ELF-1 (cell line): ENCODE results near the gene NCEH1.
"Not testable (repeated sequence)": the region's sequence is repeated elsewhere in the genome, so short reads cannot be mapped to it uniquely, and the experiment has no call there.

Experiments used
- DNase-seq: peaks from one replicate; pipeline ENCODE4 v3.0.0-alpha.2; 2016; ENCODE audit warnings: low read depth, low spot score

The NCEH1 gene, protein sequence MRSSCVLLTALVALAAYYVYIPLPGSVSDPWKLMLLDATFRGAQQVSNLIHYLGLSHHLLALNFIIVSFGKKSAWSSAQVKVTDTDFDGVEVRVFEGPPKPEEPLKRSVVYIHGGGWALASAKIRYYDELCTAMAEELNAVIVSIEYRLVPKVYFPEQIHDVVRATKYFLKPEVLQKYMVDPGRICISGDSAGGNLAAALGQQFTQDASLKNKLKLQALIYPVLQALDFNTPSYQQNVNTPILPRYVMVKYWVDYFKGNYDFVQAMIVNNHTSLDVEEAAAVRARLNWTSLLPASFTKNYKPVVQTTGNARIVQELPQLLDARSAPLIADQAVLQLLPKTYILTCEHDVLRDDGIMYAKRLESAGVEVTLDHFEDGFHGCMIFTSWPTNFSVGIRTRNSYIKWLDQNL

DNA sequence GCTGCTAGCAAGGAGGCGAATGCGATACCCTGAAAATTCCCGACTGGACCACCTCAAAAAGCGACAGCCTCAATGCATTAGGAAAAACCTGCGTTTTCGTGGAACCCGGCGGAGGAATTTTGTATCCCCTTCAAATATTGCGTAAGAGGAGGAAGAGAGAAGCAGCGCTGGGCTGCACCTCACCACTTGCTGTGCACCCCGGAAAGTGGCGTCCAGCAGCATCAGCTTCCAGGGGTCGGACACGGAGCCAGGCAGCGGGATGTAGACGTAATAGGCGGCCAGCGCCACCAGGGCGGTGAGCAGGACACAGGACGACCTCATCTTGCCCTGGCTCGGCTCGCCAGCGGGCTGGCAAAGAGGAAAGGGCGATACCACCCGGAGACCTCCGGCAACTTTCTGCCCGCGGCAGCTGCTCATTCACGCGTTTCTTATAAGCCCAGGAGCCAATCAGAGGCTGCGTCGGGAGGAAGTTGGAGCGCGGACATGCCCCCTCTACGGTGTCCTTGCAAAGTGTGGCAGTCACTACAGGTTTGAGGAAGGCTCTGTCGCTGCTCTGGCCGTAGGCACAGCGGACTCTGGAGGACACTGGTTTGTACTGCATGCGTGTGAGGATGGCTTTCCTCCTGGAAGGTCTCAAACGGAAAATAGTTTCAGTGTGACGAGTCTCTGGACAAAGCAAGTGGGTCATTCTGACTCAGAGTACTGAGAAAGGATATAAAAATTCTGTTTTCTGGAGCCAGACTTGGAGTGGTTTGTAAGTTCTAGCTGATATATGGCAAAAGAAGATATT is at the start of gene NCEH1:
Gene NCEH1 (minus strand): TSS at position 404 of the 790 bp plus-strand sequence. CDS start 83 bp downstream, at position 321.
- peak; percentile 97 for DNase-seq

DNA sequence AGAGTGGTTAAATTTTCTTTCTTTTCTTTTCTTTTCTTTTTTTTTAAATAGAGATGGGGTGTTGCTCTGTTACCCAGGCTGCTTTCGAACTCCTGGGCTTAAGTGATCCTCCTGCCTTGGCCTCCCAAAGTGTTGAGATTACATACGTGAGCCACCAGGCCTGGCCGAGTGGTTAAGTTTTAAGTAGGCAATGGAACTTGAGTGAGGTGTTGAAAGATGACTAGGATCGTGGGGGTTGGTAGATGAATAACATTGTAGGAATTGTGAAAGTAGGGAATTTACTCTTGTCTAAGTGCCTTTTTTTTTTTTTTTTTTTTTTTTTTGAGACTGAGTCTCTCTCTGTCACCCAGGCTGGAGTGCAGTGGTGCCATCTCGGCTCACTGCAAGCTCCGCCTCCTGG is 49.5 kb upstream of the NCEH1 start:
- DNase-seq: not testable (repeated sequence)

DNA sequence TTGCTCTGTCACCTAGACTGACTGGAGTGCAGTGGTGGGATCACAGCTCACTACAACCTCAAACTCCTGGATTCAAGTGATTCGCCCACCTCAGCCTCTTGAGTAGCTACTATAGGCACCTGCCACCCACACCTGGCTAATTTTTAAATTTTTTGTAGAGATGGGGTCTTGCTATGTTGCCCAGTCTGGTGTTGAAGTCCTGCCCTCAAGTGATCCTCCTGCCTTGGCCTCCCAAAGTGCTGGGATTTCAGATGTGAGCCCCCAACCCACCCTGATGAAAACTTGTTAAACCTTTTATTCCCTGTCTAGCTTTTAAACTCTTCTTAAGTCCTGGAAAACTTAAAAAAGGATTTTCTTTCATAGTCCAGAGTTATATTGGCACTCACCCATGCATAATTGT is 42.3 kb upstream of the NCEH1 start:
- no peak for DNase-seq

DNA sequence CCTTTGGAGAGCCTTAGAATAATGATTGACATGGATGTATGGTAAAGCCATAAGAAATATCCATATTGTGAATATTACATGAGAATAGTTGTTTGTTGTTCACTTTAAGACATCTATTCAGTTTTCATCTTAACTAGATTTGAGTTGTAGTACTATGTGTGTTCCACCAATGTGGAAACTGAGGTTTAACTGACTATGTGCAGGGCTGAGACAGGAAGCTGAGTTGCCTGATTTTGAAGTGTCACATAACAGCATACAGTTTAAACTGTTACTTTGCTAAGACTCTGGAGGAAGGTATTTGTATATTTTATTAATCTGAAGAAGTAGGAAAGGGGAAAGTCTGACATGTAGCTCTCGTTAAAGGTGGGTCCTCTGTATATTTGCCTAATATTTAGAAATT is 41.8 kb upstream of the NCEH1 start:
- DNase-seq: no peak

DNA sequence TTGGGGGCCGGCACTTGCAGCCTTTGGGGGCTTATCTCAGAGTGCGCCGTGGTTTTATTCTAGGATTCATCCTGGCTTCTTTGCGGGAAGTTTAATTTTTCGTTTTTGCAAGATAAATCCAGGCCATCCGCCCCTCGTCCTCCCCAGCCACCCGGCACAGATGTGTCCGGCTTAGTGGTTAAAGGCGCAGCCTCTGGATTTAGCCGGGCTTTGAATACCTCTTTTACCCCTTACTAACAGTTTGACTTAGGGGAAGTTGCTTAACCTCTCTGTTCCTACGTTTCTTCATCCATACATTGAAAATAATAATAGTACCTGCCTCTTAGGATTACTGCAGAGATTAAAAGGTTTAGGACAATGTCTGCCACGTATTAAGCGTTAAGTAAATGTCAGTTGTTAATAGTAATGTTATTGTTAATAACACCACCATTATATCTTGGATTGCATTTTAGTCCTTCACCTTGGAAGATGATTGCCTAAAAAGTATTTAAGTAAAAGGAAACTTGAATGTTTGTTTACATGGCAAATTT is 40.4 kb upstream of the NCEH1 start:
- no peak for DNase-seq

DNA sequence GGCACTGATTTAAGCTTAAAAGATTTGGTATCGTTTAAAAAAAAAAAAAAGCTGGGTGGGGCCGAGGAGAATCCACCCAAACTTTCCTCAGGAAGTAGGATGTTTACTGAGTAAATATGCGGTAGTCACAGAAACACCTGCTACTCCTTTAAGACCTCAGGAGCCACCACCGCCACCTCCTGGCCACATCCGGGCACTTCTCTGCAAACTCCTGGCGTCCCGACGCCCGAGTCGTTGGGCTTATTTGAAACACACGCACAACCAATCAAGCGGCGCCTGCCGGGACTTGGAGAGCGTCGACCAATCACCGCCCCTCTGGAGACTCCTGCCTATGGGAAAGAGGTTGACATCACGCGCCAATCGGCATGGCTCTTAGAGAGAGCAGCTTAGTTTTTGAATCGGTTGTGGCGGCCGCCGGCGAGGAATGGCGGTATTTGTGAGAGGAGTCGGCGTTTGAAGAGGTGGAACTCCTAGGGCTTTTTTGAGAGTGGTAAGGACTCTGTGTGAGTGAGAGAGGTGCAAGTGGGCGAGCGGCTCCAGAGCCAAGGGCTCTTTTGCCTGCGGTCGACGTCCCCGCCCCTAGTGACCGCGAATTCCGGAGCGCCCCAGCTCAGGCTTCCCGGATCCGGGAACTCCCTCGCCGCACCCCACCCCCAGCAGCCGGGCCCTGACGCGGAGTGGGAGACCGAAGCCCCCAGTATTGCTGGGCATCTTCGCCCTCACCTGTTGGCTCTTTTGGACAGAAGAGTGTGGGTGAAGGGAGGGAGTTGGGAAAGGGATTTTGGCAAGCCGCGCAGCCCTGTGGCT is 39.7 kb upstream of the NCEH1 start, which contains the start of gene ECT2:
Gene ECT2 (plus strand): TSS at position 359 of the 807 bp plus-strand sequence. CDS start 3,805 bp downstream, outside the sequence.
- peak; percentile 100 for DNase-seq

DNA sequence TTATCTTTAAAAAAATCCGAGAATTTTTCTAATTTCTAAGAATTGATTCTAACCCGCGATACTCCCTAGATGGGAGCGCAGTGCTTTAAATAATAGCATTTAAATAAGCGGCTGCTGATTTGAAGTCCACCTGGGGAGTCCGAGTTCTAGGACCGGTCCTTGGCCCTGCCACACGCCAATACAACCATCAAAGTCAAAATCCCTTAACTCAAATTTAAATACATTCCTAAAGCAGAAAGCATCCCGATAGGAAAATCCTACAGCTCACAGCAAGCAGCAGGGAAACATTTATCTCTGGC is 39.2 kb upstream of the NCEH1 start:
- DNase-seq: no peak

DNA sequence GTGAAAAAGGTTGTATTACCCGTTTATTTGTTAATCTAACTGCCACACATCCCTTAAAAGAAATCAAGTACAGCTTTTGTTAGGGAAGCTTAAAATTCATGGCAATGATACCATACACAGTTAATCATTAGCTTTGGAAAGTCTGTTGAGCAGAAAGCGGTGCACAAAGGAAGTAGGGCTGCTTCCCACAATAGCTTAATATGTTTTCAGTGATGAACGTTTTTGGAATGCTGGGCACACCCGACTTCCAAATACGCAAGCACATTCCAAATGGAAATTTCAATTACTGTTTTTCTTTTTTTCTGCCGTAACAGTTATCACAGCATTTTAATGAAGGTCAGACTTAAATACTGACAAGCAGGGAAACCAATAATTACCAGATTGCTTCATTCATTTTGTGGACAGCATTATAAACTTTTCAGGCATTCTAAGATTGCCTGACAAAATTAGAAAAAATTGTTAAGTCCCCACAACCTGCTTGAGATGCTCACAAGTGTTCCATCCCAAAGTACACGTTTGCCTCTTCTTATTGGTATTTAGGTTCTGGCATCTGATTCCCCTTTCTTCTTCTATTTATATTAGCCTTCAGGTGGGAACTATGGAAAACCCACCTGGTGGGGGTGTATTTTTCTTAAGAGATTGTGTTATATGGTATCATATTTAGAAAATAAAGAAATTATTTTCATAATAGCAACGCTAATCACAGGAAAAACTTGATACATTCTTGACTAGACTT is 38.5 kb upstream of the NCEH1 start:
- no peak for DNase-seq

DNA sequence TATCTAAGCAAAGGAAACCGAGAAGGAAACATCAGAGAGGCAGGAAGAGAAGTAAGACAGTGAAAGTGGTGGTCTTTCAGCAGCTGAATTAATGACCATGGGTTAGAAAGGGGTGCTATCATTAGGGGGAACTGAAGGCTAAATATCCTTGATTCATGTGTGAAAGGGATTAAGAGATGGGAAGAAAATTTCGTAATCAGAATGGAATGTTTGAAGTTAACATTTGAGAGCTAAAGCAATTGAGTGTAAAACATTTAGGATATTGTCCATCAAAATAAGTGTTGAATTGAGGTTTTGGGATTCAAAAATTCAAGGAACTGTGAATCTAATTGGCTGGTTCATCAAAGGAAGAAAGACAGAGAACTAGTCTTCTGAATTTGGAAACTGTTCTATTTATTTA is 35.6 kb upstream of the NCEH1 start:
- no peak for DNase-seq

DNA sequence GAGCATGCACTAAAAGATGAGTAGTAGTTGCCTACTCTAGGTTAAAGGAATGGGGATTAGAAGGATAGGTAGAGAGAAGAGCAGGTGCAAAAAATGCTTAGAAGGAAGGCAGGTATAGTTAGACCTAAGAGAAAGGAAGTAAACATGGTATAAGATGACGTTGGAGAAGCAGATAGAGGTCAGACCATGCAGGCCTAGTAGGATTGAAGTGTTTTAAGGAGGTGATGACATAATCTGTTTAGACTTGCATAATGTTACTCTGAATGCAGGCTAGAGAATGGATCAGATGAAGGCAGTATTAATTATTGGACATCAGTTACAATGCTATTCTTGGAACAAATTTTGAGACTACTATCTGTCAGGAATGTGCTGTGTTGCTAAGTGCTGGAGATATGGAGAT is 28.6 kb upstream of the NCEH1 start:
- DNase-seq: no peak

DNA sequence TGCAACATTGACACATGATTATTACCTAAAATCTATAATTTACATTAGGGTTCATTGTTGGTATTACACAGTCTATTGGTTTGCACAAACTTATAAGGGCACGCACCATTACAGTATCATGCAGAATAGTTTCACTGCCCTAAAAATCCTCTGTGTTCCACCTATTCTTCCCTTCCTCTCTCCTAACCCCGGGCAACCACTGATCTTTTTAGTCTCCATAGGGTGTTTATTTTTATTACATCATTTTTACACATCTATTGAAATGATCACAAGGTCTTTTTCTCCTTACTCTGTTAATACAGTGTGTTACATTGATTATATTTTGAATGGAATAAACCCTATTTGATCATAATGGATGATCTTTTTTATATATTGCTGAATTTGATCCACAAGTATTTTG is 24.1 kb upstream of the NCEH1 start:
- no peak for DNase-seq

DNA sequence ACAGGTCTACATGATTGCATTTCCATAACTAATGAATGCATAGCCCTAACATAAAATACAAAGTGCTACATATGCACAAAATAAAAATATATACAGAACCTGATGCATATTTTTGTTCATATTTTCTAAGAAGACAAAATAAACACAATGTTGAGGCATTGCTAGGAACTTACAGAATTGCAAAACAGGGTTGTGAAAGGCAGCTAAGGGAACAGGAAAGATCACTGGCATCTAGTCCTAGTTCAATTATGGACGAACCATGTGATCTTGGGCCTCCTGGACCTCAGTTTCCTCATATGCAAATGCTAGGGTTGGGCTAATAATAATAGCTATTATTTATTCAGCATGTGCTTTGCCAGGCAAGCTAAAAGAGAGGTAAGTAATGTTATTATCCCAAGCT is 15.5 kb upstream of the NCEH1 start:
- DNase-seq: no peak

DNA sequence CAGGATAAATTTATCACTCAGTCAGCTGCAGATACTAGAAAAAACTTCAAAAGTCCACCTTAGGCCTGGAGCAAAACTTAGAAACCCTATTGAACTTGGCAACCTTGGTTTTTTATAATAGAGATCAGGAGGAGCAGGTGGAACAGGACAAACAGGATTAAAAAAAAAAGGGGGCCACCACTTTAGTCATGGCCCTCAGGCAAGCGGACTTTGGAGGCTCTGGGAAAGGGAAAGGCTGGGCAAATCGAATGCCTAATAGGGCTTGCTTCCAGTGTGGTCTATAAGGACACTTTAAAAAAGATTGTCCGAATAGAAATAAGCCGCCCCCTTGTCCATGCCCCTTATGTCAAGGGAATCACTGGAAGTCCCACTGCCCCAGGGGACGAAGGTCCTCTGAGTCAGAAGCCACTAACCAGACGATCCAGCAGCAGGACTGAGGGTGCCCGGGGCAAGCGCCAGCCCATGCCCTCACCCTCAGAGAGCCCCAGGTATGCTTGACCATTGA is 11.7 kb upstream of the NCEH1 start:
- peak; percentile 11 for DNase-seq

DNA sequence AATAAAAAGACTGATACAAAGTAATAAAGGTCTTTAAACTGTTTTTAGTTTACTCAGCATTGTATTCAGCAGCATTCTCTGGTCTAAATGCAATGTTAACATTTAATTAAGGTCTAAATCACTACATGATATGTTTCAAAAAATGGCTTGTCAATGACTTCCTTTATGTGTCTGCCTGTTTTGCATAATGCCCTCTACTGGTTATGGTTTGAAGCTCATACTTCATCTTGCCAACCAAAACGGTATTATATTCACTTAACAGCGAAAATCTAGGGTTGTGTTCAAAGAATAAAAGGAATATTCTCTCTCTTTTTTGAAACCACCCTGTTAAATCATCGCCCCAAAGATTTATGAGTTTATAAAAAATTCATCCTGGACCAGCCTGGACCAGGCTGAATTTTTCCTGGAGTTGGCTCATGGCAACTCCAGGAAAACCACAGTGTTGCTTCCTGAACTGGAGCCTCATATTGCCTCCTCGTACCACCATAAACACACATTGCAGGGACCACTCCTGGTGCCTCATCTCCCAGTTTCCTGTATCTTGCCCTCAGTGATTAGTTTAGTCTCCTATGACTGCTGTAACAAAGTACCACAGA is 6.7 kb upstream of the NCEH1 start:
- no peak for DNase-seq

DNA sequence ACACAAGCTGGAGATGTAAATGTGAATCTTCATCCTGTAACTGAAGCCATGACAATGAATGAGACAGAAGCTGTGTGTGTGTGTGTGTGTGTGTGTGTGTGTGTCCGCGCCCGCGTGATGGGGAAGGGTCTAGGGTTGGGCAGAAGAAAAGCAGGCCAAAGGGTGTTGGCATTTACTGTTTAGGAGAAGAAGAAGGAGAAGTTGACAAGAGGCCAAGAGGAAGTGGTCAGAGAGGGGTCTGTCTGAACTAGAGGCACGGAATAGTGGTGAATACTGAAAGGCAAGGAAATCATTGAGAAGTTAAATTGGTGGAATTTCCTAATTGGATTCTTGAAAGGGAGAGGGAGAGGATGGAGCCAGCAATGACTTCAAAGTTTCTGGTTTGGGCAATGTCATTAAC is 5.6 kb upstream of the NCEH1 start:
- DNase-seq: no peak

DNA sequence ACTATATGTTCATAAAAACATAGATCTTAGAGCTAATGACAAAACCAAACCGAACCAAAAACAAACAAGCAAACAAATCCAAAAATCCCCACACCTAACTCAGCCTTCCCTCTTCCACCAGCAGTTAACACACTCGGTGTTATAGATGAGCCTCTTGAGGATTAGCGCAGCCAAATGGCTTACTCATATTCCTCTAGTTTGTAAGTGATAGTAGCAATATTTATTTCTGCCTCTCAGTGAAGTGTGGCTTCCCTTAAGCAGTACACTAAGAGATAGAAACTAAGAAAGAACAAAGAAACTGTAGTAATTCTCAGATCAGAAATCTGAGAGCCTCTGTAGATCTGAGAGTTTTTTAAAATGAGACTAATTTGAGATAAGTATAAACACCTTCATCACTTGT is 2.4 kb upstream of the NCEH1 start:
- DNase-seq: no peak

DNA sequence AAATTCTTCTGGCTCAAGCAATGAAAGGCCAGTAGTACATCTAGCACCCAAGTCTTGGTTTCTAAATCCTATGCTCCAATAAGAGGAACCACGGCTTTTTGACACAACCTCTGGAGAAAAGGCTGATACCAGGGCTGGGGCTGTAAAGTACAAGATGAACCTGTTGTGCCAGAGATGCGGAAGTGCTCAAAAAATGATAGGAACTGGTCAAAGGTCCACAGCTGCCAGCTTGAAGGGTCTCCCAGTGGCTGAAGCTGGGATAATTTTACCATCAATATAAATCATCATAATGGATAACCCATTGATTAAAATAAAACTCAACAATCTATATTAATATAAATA is 558 bp upstream of the NCEH1 start:
- DNase-seq: no peak

DNA sequence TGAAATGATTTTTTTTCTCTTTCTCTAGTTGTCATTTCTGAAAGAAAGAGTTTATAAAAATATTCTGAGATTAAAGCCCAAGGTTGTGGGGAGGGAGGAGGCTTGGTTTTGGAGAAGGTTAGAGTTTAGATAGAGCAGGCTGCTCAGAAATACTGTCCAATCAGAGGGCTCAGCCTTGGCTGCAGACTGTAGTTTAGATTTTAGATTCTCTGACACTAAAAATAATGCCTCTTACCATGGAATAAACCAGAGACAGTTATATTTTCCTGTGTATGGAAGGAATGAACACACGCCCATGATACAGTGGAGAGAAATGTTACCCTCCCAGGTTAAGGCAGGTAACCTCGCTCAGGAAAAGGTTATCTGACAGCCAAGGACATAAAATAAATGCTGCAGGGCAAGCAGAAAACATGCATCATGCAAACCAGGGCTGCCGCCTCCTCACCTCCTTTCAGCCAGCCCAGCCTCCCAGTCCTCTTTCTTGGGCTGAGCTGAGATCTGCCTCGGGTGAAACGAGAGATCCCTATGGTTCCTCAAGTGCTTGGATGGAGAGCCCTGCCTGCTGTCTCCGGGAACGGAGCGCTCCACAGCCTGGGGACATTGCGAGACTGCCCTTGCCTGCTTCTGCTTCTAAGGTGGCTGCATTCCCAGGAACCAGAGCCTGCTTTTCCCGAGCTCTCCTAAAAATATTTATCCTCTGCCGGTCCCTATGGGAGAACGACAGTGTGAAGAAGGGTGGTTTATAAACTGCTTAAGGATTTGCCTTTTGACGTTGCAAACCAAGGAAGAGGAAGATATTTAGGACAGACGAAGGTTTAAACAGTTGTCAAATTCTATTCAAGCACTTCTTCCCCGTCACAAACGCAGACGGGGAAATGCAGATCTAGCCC is 848 bp downstream of the NCEH1 start:
- peak; percentile 91 for DNase-seq

DNA sequence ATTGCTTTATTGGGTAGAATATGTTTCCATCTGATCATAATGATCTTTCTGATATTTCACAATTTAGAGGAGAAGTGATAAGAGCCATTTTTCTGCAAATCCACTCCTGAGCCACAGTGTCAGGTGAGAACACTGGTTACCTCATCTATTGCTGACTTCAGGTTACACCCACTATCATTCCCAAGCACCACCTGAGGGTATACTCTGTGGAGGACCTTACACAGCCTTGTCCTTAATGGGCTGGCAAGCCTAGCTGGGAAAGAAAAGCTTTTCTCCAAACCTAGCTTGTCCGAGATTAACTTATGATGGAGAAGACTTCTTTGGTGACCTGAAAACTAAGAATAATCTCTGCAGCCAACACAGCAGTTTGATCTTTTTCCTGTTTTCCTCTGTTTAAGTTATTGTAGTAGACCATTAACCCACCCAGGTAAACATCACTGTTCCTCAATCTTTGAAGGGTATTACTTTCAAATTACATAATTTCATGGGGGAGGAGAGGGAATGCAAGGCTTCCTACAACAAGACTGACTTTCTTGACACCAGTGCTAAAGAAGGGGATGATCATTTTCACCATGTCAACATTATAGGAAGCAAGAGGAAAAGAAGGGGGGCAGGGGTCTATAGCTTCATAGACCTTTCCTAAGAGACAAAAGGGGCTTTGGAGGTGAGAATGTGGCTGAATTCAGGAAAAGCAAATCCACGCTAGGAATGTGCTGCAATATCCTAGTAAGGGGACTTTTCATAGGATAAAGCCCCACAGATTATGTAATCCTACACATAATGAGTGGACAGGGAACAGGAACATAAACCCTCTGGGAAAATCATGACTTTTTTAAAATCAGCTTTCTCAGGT is 1.7 kb downstream of the NCEH1 start:
- DNase-seq: peak; percentile 35
